Omental fat pad (tissue), 4 donors: ENCODE measurements around the gene NFIX. TPM values are rescaled to one million over a fixed set of nuclear protein-coding genes. Genes with fewer than 3 reads are reported as not detected.

ENCODE experiments used
- ATAC-seq: fragments of 150-250 bp; one replicate; pipeline ENCODE4 v1.9.1; 2016; ENCODE audit warnings: mild to moderate bottlenecking, moderate library complexity; ENCODE audit not compliant: low FRiP score
- DNase-seq: peaks from one replicate; pipeline ENCODE4 v3.0.0-alpha.2; 2019; ENCODE audit warnings: low spot score
- total RNA-seq, 4 donors: library from RNA; depleted of rRNA; stranded (reverse); fragments of >200 nt; gene quantifications; one replicate each; pipeline ENCODE4 v1.1.0, GENCODE V29; 2016
- TF ChIP-seq, protein P1 (sequence below), 3 donors: fragments of 450-650 bp; IDR thresholded peaks; one replicate each; pipeline ENCODE4 v1.5.1; 2016 to 2017; ENCODE audit warnings: antibody characterized with exemption in 3 of 3, mild to moderate bottlenecking in 3 of 3, moderate library complexity in 2 of 3

NFIX gene
- total RNA-seq, 4 donors from 2014 or later = 39.5 to 53.1 (median 43.0) TPM

DNA sequence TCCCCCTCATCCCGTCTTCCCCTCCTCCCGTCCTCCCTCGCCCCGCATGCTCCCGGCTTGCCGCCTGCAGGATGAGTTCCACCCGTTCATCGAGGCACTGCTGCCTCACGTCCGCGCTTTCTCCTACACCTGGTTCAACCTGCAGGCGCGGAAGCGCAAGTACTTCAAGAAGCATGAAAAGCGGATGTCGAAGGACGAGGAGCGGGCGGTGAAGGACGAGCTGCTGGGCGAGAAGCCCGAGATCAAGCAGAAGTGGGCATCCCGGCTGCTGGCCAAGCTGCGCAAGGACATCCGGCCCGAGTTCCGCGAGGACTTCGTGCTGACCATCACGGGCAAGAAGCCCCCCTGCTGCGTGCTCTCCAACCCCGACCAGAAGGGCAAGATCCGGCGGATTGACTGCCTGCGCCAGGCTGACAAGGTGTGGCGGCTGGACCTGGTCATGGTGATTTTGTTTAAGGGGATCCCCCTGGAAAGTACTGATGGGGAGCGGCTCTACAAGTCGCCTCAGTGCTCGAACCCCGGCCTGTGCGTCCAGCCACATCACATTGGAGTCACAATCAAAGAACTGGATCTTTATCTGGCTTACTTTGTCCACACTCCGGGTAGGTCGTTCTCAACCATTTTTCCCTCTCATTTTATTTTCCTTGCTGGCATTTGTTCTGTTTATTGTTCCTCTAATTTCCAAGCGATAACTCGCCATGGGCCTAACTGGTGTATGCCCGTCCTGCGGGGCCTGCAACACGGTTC, 29.8 kb downstream of the NFIX start:
- DNase-seq (no peak), ATAC-seq (no peak)
- TF ChIP-seq, protein P1, sequence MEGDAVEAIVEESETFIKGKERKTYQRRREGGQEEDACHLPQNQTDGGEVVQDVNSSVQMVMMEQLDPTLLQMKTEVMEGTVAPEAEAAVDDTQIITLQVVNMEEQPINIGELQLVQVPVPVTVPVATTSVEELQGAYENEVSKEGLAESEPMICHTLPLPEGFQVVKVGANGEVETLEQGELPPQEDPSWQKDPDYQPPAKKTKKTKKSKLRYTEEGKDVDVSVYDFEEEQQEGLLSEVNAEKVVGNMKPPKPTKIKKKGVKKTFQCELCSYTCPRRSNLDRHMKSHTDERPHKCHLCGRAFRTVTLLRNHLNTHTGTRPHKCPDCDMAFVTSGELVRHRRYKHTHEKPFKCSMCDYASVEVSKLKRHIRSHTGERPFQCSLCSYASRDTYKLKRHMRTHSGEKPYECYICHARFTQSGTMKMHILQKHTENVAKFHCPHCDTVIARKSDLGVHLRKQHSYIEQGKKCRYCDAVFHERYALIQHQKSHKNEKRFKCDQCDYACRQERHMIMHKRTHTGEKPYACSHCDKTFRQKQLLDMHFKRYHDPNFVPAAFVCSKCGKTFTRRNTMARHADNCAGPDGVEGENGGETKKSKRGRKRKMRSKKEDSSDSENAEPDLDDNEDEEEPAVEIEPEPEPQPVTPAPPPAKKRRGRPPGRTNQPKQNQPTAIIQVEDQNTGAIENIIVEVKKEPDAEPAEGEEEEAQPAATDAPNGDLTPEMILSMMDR (IDR thresholded peaks at IDR 0.05) = no peak

DNA sequence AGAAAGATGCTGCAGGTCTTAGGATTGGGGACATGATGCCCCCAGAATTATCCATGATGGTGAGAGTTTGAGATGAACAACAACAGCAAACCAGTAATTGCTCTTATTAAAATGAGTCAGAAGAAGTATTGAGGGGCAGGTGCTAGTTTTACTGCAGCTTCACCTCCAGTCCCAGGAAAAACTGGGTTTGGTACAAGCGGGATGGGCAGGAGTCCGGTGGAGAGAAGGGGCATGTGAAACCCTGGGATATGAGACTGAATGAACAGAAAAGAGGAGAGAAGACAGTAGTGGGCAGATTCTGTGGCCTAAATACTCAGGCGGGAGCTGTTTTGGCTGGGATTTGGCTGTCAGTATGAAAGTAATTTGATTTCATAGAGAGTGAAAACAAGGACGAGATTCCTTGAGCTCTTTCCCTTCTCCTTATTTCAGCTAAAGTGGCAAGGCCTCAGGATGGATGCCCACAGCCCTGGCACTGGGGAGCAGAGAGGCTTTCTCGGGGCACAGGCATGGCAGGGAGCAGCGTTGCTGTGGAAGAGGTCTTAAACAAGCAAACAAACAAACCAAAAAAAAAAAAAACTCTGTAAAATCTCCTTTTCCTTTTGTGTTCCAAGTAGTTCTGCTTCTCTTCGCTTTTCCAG, 30.7 kb downstream of the NFIX start:
- DNase-seq = no peak
- TF ChIP-seq, protein P1 (IDR thresholded peaks at IDR 0.05) = no peak
- ATAC-seq = no peak

DNA sequence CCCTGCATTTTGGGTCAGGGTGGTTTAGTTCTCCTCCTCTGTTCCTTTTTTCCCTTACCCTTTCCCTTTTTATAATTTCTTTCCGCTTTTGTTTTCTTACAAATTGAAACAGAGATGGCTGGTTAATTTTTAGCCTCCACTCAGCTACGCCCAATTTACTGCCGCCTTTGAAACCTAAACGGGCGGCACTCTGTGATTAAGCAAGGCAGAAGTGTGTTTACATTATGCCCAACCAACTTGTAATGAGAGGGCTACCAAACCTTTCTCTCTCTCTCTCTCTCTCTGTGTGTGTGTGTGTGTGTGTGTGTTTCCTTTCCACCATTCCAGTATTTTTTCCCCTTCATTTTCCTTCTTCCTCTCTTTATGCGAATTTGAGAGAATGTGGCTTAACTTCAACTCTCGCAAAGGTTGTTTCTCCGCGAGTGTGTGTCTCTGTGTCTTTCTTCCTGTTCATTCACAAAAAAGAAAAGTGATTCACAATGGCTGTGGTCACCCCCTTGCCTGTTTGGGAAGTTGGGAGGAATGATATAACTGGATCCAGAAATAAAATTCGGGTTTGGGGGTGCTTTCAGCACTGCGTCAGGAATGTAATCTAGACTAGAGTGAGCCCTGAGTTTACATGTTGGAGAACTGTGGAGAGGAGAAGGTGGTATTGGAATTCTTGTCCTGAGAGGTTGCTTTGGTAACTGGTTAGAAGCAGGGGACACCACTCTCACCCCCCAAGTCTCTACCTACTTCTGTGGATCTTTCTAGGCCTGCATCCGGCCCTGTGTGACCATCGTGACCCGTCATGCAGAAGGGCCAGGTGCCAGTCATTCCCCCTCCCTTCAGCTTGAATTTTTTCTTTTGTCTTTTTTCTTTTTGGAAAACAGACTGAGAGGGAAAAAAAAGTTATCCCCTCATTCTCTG, 31.4 kb downstream of the NFIX start:
- TF ChIP-seq, protein P1 (IDR thresholded peaks at IDR 0.05) = no peak
- ATAC-seq = no peak
- DNase-seq = no peak

DNA sequence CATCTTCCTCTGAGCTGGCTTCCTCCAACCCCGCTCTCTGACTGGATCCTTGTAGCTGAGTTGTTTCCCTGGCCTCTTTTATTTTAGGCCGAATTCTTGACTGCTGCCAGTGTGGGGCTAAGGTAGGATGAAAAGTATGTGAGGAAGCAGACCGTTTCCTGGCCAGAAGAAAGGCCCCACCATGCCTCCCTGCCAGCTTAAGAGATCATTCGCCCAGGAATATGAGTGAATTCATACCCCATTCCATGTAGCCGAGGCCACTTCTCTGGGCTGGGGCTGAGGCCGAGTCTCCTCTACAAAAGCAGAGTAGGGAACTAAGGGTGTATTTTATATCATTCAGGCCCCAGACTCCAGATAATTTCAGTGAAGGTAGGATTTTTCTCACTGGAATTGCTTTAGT, 32.3 kb downstream of the NFIX start:
- ATAC-seq = no peak
- DNase-seq = no peak
- TF ChIP-seq, protein P1 (IDR thresholded peaks at IDR 0.05) = no peak

DNA sequence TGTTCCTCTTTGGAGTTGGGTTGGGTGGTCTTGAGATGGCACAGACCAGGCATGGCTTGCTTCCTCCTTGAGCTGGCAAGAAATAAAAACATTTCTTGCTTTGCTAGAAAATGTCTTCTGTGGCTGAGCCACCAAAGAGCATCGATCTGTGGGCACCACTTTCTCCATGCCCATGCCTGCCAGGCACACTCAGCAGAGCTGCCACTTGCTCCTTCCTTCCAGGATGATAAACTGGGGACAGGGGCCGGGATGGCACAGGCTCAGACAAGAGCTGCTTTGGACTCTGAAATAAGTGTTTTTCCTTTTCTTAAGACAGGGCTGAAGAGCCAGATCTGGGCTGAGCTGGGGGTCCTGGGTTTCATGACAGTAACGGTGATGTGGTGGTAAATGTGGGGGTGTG, 32.8 kb downstream of the NFIX start:
- DNase-seq (no peak), ATAC-seq (no peak)

DNA sequence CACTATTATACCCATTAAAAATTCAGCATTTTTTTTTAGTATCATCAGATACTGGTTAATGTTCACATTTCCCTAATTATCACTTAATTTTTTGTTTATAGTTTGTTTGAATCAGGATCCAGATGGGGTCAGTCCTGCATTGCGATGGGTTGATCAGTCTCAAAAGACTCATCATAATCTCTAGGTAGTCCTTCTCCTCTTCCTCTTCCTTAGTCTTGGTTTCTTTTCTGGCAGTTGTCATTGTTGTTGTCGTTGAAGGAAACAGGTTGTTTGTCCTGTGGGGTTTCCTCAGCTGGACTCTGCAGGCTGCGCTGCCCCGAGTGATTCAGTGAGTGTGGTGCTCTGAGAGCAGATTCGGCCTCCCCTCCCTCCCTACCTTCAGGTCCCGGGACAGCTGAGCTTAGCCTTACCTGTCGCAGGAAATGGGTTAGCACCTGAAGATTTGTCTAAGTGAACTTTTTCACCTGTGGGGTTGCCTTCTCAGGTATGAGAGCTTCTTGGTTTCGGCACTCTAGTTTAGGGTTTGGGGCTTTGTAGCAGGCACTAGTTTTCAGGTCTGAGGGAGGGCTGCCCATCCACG, 34.1 kb downstream of the NFIX start:
- no peak for ATAC-seq
- no peak for DNase-seq
- TF ChIP-seq, protein P1 (IDR thresholded peaks at IDR 0.05) = no peak

More for the DNA sequence above, 32.8 kb downstream of the NFIX start:
- TF ChIP-seq, protein P1 (IDR thresholded peaks at IDR 0.05) = no peak
